Measurements from ENCODE around the gene WNT8B.
A peak's percentile ranks its signal among the peaks of the same experiment; 100 is the strongest.

The WNT8B gene

GRCh38 chr10:100462709-100463108, at the start of gene WNT8B:
TSS of gene WNT8B (plus strand) at chr10:100463009. CDS start at chr10:100463169, 160 bp downstream.
- DNase-seq, result no peak

- no peak for DNase-seq
These were observed 49.6 kb upstream of the WNT8B start for GRCh38 chr10:100413173-100413572.

GRCh38 chr10:100419911-100420449, 42.8 kb upstream of the WNT8B start:
- DNase-seq, result no peak

- no peak for DNase-seq
These were observed 35.4 kb upstream of the WNT8B start for GRCh38 chr10:100427374-100427773.

GRCh38 chr10:100433253-100434240, 29.3 kb upstream of the WNT8B start:
- peak; percentile 87 to 93 for DNase-seq

- DNase-seq, result no peak
These were observed 26.6 kb upstream of the WNT8B start for GRCh38 chr10:100436255-100436654.

GRCh38 chr10:100438674-100439315, 24.0 kb upstream of the WNT8B start:
- DNase-seq, result no peak

- no peak for DNase-seq
These were observed 20.3 kb upstream of the WNT8B start for GRCh38 chr10:100442548-100442947.

GRCh38 chr10:100446130-100446761, 16.6 kb upstream of the WNT8B start:
- peak; percentile 2 to 28 for DNase-seq

GRCh38 chr10:100447663-100448062, 15.1 kb upstream of the WNT8B start:
- no peak for DNase-seq

- DNase-seq, result no peak
These were observed 13.9 kb upstream of the WNT8B start for GRCh38 chr10:100448951-100449350.

GRCh38 chr10:100468322-100468721, 5.5 kb downstream of the WNT8B start:
- no peak for DNase-seq

GRCh38 chr10:100468978-100469377, 6.2 kb downstream of the WNT8B start:
- DNase-seq, result no peak

GRCh38 chr10:100469756-100470155, 6.9 kb downstream of the WNT8B start:
- DNase-seq, result no peak

GRCh38 chr10:100470367-100470766, 7.6 kb downstream of the WNT8B start:
- no peak for DNase-seq

- no peak for DNase-seq
These were observed 15.2 kb downstream of the WNT8B start for GRCh38 chr10:100477970-100478369.

- DNase-seq, result no peak
These were observed 16.2 kb downstream of the WNT8B start for GRCh38 chr10:100479037-100479436.

- DNase-seq, result no peak
These were observed 17.2 kb downstream of the WNT8B start for GRCh38 chr10:100480002-100480401.

GRCh38 chr10:100481462-100482081, 18.8 kb downstream of the WNT8B start:
- peak; percentile 66 to 83 for DNase-seq

GRCh38 chr10:100482181-100482833, 19.5 kb downstream of the WNT8B start:
- peak; percentile 47 to 73 for DNase-seq

- no peak for DNase-seq
These were observed 20.0 kb downstream of the WNT8B start for GRCh38 chr10:100482834-100483185.
